GM12878 (cell line): ENCODE measurements around the gene CCDC57. TPM values are rescaled to one million over a fixed set of nuclear protein-coding genes. Genes with fewer than 3 reads are reported as not detected.

ENCODE experiments used
- ATAC-seq: fragments of 200-7000 bp; cut with Tn5 transposase; 3 replicates; pipeline ENCODE4 v1.9.1; 2020; ENCODE audit warnings: mild to moderate bottlenecking, moderate library complexity
- BruUV-seq: library from RNA; stranded (reverse); fragments of 400-500 nt; replicated peaks from 2 replicates; lab custom pipeline; 2021; lab: Mats Ljungman, UMichigan
- CTCF ChIA-PET: fragments of 300-600 bp; sonication (Branson Sonifier 250); formaldehyde crosslinking; extraction: SDS; loops from one replicate; lab custom pipeline; 2021; ENCODE audit warnings: inconsistent platforms; lab: Yijun Ruan, JAX
- POLR2A ChIA-PET: fragments of 350-600 bp; formaldehyde crosslinking; extraction: SDS; loops from one replicate; lab custom pipeline; 2021; ENCODE audit warnings: inconsistent platforms; lab: Charles Lee
- RAD21 ChIA-PET: fragments of 300-600 bp; sonication (Branson Sonifier 250); formaldehyde crosslinking; loops from one replicate; lab custom pipeline; 2023; ENCODE audit warnings: antibody characterized with exemption; ENCODE audit not compliant: unreplicated experiment; lab: Charles Lee
- SMC1A ChIA-PET: fragments of 300-600 bp; sonication (Branson Sonifier 250); formaldehyde crosslinking; loops from one replicate; lab custom pipeline; 2023; ENCODE audit not compliant: unreplicated experiment, uncharacterized antibody; lab: Charles Lee
- DNase-seq: peaks from one replicate; pipeline ENCODE4 v3.0.0-alpha.2; 2011; ENCODE audit warnings: low read depth, low spot score
- FAIRE-seq: peaks from 3 replicates; lab custom pipeline; 2011; peaks lifted over from hg19 to GRCh38; lab: Jason Lieb, UNC
- H2AFZ ChIP-seq: 2 replicates; pipeline ENCODE4 v1.6.0; 2011; ENCODE audit warnings: low read depth, low read length, control low read depth; ENCODE audit not compliant: control insufficient read depth
- H3K27ac ChIP-seq: 2 replicates; pipeline ENCODE4 v1.5.1; 2011; ENCODE audit warnings: control low read depth; ENCODE audit not compliant: control insufficient read depth, insufficient read depth
- H3K27me3 ChIP-seq, 2 experiments: replicated peaks in 1 of 2; 2 replicates each; pipeline versions ENCODE4 v1.6.0 to v1.6.1; 2011; ENCODE audit warnings: low read length in 1 of 2; ENCODE audit not compliant: control insufficient read depth in 2 of 2, insufficient read depth in 2 of 2
- H3K36me3 ChIP-seq, 2 experiments: 2 replicates each; pipeline ENCODE4 v1.5.1; 2011; ENCODE audit warnings: low read length in 1 of 2; ENCODE audit not compliant: control insufficient read depth in 2 of 2, insufficient read depth in 2 of 2
- H3K4me1 ChIP-seq: 2 replicates; pipeline ENCODE4 v1.6.1; 2011; ENCODE audit warnings: mild to moderate bottlenecking, low read length, moderate library complexity, mixed read lengths; ENCODE audit not compliant: control insufficient read depth, insufficient read depth
- H3K4me2 ChIP-seq: 2 replicates; pipeline ENCODE4 v1.6.0; 2011; ENCODE audit warnings: control low read depth; ENCODE audit not compliant: control insufficient read depth, insufficient read depth
- H3K4me3 ChIP-seq: fragments of 200-600 bp; sonication (generic); 2 replicates; pipeline ENCODE4 v1.5.1; 2016
- H3K79me2 ChIP-seq: 2 replicates; pipeline ENCODE4 v1.6.0; 2011; ENCODE audit warnings: low read length; ENCODE audit not compliant: control insufficient read depth, insufficient read depth
- H3K9ac ChIP-seq: 2 replicates; pipeline ENCODE4 v1.8.0; 2011; ENCODE audit warnings: low read length, control low read depth, mixed read lengths; ENCODE audit not compliant: control insufficient read depth, insufficient read depth
- H3K9me3 ChIP-seq: replicated peaks from 3 replicates; pipeline ENCODE4 v1.5.1; 2011; ENCODE audit warnings: mild to moderate bottlenecking, low read length; ENCODE audit not compliant: control insufficient read depth, insufficient read depth
- H4K20me1 ChIP-seq: 2 replicates; pipeline ENCODE4 v1.6.0; 2011; ENCODE audit not compliant: control insufficient read depth, insufficient read depth
- BACH1 ChIP-seq: fragments of 450-650 bp; IDR thresholded peaks from 2 replicates; pipeline ENCODE4 v1.6.1; 2017; ENCODE audit warnings: mild to moderate bottlenecking, borderline replicate concordance
- BCL11A ChIP-seq: IDR thresholded peaks from 2 replicates; pipeline ENCODE4 v1.6.1; 2011; ENCODE audit warnings: low read depth, low read length
- CHD4 ChIP-seq: fragments of 200-600 bp; sonication (generic); IDR thresholded peaks from 2 replicates; pipeline ENCODE4 v1.6.1; 2016; ENCODE audit warnings: mild to moderate bottlenecking
- DPF2 ChIP-seq: fragments of 450-650 bp; IDR thresholded peaks from 2 replicates; pipeline ENCODE4 v1.6.1; 2017; ENCODE audit warnings: mild to moderate bottlenecking
- E2F8 ChIP-seq: fragments of 450-650 bp; IDR thresholded peaks from 2 replicates; pipeline ENCODE4 v1.6.1; 2018; ENCODE audit warnings: mild to moderate bottlenecking, low read depth, moderate library complexity; ENCODE audit not compliant: partially characterized antibody
- FOS ChIP-seq: IDR thresholded peaks from 3 replicates; pipeline ENCODE4 v1.6.1; 2011; ENCODE audit warnings: borderline replicate concordance; ENCODE audit not compliant: insufficient read length; ENCODE audit errors: extremely low read depth
- HDGF ChIP-seq: fragments of 450-650 bp; IDR thresholded peaks from 2 replicates; pipeline ENCODE4 v1.6.1; 2016; ENCODE audit warnings: antibody characterized with exemption
- JUND ChIP-seq: IDR thresholded peaks from 2 replicates; pipeline ENCODE4 v1.6.1; 2012; ENCODE audit warnings: low read depth, mild to moderate bottlenecking, low read length, improper control_type of control experiment, moderate library complexity
- NFYB ChIP-seq: IDR thresholded peaks from 2 replicates; pipeline ENCODE4 v1.6.1; 2011; ENCODE audit warnings: low read depth, mild to moderate bottlenecking, low read length, improper control_type of control experiment, moderate library complexity; ENCODE audit not compliant: insufficient read depth
- POLR2A ChIP-seq: IDR thresholded peaks from 2 replicates; pipeline ENCODE4 v1.6.1; 2011; ENCODE audit warnings: low read depth, mild to moderate bottlenecking, low read length
- POLR2AphosphoS5 ChIP-seq: IDR thresholded peaks from 2 replicates; pipeline ENCODE4 v1.6.1; 2011; ENCODE audit warnings: mild to moderate bottlenecking, low read length, inconsistent platforms
- POU2F2 ChIP-seq: IDR thresholded peaks from 3 replicates; pipeline ENCODE4 v1.6.1; 2011; ENCODE audit warnings: low read depth, mild to moderate bottlenecking, low read length, borderline replicate concordance
- RAD51 ChIP-seq: fragments of 450-650 bp; IDR thresholded peaks from 2 replicates; pipeline ENCODE4 v1.6.1; 2016; ENCODE audit warnings: moderate library complexity, mild to moderate bottlenecking, inconsistent platforms
- SUZ12 ChIP-seq: fragments of 200-600 bp; sonication (generic); IDR thresholded peaks from one replicate; pipeline ENCODE4 v1.6.1; 2018; ENCODE audit warnings: antibody characterized with exemption, mild to moderate bottlenecking; ENCODE audit not compliant: unreplicated experiment
- TAF1 ChIP-seq: IDR thresholded peaks from 2 replicates; pipeline ENCODE4 v1.6.1; 2011; ENCODE audit warnings: mild to moderate bottlenecking, low read depth, low read length, borderline replicate concordance
- ZNF687 ChIP-seq: fragments of 450-650 bp; IDR thresholded peaks from 2 replicates; pipeline ENCODE4 v1.6.1; 2017; ENCODE audit warnings: mild to moderate bottlenecking, moderate library complexity
- ZZZ3 ChIP-seq: IDR thresholded peaks from 2 replicates; pipeline ENCODE4 v1.6.1; 2011; ENCODE audit warnings: low read depth; ENCODE audit not compliant: control insufficient read depth, insufficient read length
- WGBS: methylation state at CpG from one replicate; pipeline ENCODE4 v1.1.6; 2016; ENCODE audit warnings: low lambda C conversion rate; ENCODE audit not compliant: insufficient replicate concordance, insufficient coverage; ENCODE audit errors: missing lambda C conversion rate; 5-methylcytosine and 5-hydroxymethylcytosine counted together
- in situ Hi-C: fragments of 300-500 bp; cut with MboI; formaldehyde crosslinking; loops from 9 replicates; pipeline ENCODE4 v1.14.3; 2018; ENCODE audit warnings: mixed read lengths
- intact Hi-C: fragments of 100-400 bp; cut with micrococcal nuclease; formaldehyde crosslinking; loops from one replicate; pipeline ENCODE4 v1.14.2; 2022; ENCODE audit not compliant: unreplicated experiment
- polyA plus RNA-seq, 11 experiments: library from polyadenylated mRNA; depleted of rRNA in 4 of 11; unstranded in 6 of 11; stranded (reverse) in 5 of 11; fragments of >200 nt; fragmentation: Nextera tagmentation in 4 of 11; fragmentation: Illumina TruSeq in 1 of 11; extraction: Ambion mirVana in 4 of 11; extraction: Trizol in 1 of 11; gene quantifications; 1 replicate in 1 of 11; 2 replicates in 10 of 11; pipeline versions ENCODE4 v1.2.1 to v1.2.3, GENCODE V29; 2011 to 2016; ENCODE audit warnings: inconsistent platforms in 2 of 11, missing spikeins in 2 of 11, low read depth in 1 of 11
- total RNA-seq, 4 experiments: library from RNA; depleted of rRNA in 3 of 4; stranded (reverse); fragments of >200 nt in 3 of 4; fragmentation: Illumina TruSeq in 1 of 4; extraction: Trizol in 1 of 4; gene quantifications; 2 replicates each; pipeline versions ENCODE4 v1.2.1 to v1.2.3, GENCODE V29; 2013 to 2021

The CCDC57 gene
- total and polyA plus RNA-seq, 10 of the 15 experiments (the other 5 are each of a cell fraction or from before 2014, with no cell fraction given): 5.4 to 123 (median 45.8) TPM

GRCh38 chr17:82241183-82241925 is 28.7 kb upstream of the CCDC57 start:
- no peaks in the 10 kb centered on the region for H3K27me3 ChIP-seq
- FAIRE-seq (no peak), DNase-seq (no peak), ATAC-seq (peak; percentile 63)
- POLR2A ChIA-PET: interaction anchor here (0.5 to 1.9 kb wide), 12 partner anchors 9 to 728 kb away, joined by 3 to 6 read pairs (median 4); partner anchors contain the start of genes CSNK1D and SLC16A3
- peak overlapping the region; percentile 58 for H3K27ac ChIP-seq
- no peaks in the 10 kb centered on the region for H3K9me3 ChIP-seq
- H3K4me2 ChIP-seq: no peak overlapping the region
- H3K9ac ChIP-seq: no peak overlapping the region
- in situ Hi-C loops: no loop called here
- peaks cover 5% of the 10 kb centered on the region for H4K20me1 ChIP-seq
- CTCF ChIA-PET: interaction anchor here (0.8 to 3.0 kb wide), 9 partner anchors 33 to 211 kb away, joined by 3 to 19 read pairs (median 4); partner anchors contain the start of gene CD7
- intact Hi-C loops: no loop called here
- peaks cover 4% of the 10 kb centered on the region for H3K79me2 ChIP-seq
- H3K4me3 ChIP-seq: no peak overlapping the region
- RAD21 ChIA-PET: interaction anchor here (0.6 to 2.6 kb wide), 10 partner anchors 29 to 161 kb away, joined by 3 to 18 read pairs (median 4); no protein-coding TSS in a partner anchor
- SMC1A ChIA-PET: interaction anchor here (0.9 to 2.6 kb wide), 7 partner anchors 35 to 178 kb away, joined by 3 to 12 read pairs (median 5); no protein-coding TSS in a partner anchor
- H3K36me3 ChIP-seq: peaks cover 33 to 52% of the 10 kb centered on the region in 2 experiments
- BruUV-seq: no TSS peak
- H3K4me1 ChIP-seq: peaks cover 35% of the 10 kb centered on the region
- 50% methylated on average over 26 of the region's 27 CpGs for WGBS
- H2AFZ ChIP-seq: no peak overlapping the region
- TF ChIP-seq BCL11A (no peak), CHD4 (no peak), TAF1 (no peak), POLR2AphosphoS5 (peak; percentile 60; the same call in 1 of the 2 replicates), NFYB (no peak), FOS (no peak), BACH1 (peak; percentile 14; the same call in 1 of the 2 replicates), RAD51 (peak; percentile 57; the same call in 1 of the 2 replicates), HDGF (peak; percentile 38), POLR2A (0 out of 2 replicates have a peak, but pooled peaks have one; percentile 54), DPF2 (0 out of 2 replicates have a peak, but pooled peaks have one; percentile 10), ZNF687 (peak; percentile 44; the same call in 1 of the 2 replicates), ZZZ3 (no peak), JUND (no peak), POU2F2 (no peak), E2F8 (no peak), SUZ12 (no peak)
